Measurements from ENCODE around the gene CLN6. TPM values are rescaled to one million over a fixed set of nuclear protein-coding genes. Genes with fewer than 3 reads are reported as not detected.

CLN6 gene
- total and polyA plus RNA-seq, 9 of the 15 experiments (the other 6 are each of a cell fraction or from before 2014, with no cell fraction given): 0.71 to 53.3 (median 39.3) TPM

- in situ Hi-C loops (cut with MboI): no loop called here
- Histone ChIP-seq H3K4me2 (ENCODE audit: insufficient read depth, low read length) (no peak overlapping the region), H3K27me3 (ENCODE audit: control insufficient read depth in 2 of 2, insufficient read depth in 2 of 2, low read length in 2 of 2) (no peaks in the 10 kb centered on the region), H3K4me1 (replicated peaks in 1 of 2; ENCODE audit: control insufficient read depth in 2 of 2, insufficient read depth in 2 of 2, low read length in 2 of 2) (no peaks in the 10 kb centered on the region), H3K79me2 (ENCODE audit: control insufficient read depth, insufficient read depth, low read length) (no peaks in the 10 kb centered on the region; the same call in 2 of the 3 replicates), H2AFZ (ENCODE audit: low read depth, low read length) (no peak overlapping the region), H3K9me1 (ENCODE audit: control insufficient read depth, insufficient read depth, low read length) (no peaks in the 10 kb centered on the region), H3K27ac (ENCODE audit: extremely low read depth, low read depth, low read length) (no peak overlapping the region), H3K36me3 (ENCODE audit: control insufficient read depth, insufficient read depth, low read length) (peaks cover 57% of the 10 kb centered on the region; the same call in 2 of the 3 replicates), H4K20me1 (replicated peaks; ENCODE audit: control insufficient read depth, insufficient read depth, low read length) (no peaks in the 10 kb centered on the region), H3K9ac (ENCODE audit: insufficient read depth in 1 of 2, low read depth in 2 of 2, low read length in 2 of 2) (no peak overlapping the region), H3K4me3 (no peak overlapping the region), H3K9me3 (replicated peaks; ENCODE audit: control insufficient read depth, insufficient read depth, low read depth, low read length) (no peaks in the 10 kb centered on the region)
- DNase-seq (ENCODE audit: extremely low read depth in 1 of 4, low spot score in 3 of 4) (no peak), ATAC-seq (no peak), FAIRE-seq (no peak)
- intact Hi-C loops (cut with micrococcal nuclease): no loop called here
- WGBS (ENCODE audit: insufficient coverage, low coverage, missing lambda C conversion rate): 93% methylated on average over 2 of the region's 2 CpGs
- ChIA-PET CTCF (ENCODE audit: low intra/inter-chr PET ratio) (interaction anchor here (0.5 kb wide), 1 partner anchor 312 kb away, joined by 3 read pairs; no protein-coding TSS in a partner anchor), POLR2A (interaction anchor here (1.6 kb wide), 1 partner anchor 8 kb away, joined by 5 read pairs; no protein-coding TSS in a partner anchor)
- TF ChIP-seq SRSF9 (IDR thresholded peaks at IDR 0.05; ENCODE audit: borderline replicate concordance, low read depth, low read length) (no peak), XRCC5 (IDR thresholded peaks at IDR 0.05; ENCODE audit: low read depth, low read length) (no peak), ZNF518B (CRISPR knock-in tag; IDR thresholded peaks at IDR 0.05) (no peak), SMARCA5 (IDR thresholded peaks at IDR 0.05) (no peak), ZNF778 (CRISPR knock-in tag; IDR thresholded peaks at IDR 0.05) (no peak), ZFP36 (IDR thresholded peaks at IDR 0.05; ENCODE audit: low read depth, low read length, partially characterized antibody) (no peak), NR2C1 (IDR thresholded peaks at IDR 0.05) (no peak), NR2C1 (tag; IDR thresholded peaks at IDR 0.05) (no peak), XRCC3 (IDR thresholded peaks at IDR 0.05) (no peak), CCAR2 (IDR thresholded peaks at IDR 0.05; ENCODE audit: low read depth, low read length) (no peak), ZNF217 (CRISPR knock-in tag; IDR thresholded peaks at IDR 0.05) (no peak), MTA2 (IDR thresholded peaks at IDR 0.05; ENCODE audit: low read depth) (no peak), DEAF1 (CRISPR knock-in tag; IDR thresholded peaks at IDR 0.05) (no peak), JUND (IDR thresholded peaks at IDR 0.05; ENCODE audit: borderline replicate concordance, low read depth, low read length) (no peak), JUND (tag; IDR thresholded peaks at IDR 0.05; ENCODE audit: borderline replicate concordance, low read depth, low read length) (no peak)
- TF ChIP-seq, protein P1, sequence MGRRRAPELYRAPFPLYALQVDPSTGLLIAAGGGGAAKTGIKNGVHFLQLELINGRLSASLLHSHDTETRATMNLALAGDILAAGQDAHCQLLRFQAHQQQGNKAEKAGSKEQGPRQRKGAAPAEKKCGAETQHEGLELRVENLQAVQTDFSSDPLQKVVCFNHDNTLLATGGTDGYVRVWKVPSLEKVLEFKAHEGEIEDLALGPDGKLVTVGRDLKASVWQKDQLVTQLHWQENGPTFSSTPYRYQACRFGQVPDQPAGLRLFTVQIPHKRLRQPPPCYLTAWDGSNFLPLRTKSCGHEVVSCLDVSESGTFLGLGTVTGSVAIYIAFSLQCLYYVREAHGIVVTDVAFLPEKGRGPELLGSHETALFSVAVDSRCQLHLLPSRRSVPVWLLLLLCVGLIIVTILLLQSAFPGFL (CRISPR knock-in tag; IDR thresholded peaks at IDR 0.05): no peak
- no TSS peak for BruUV-seq (replicated peaks)
Measured at GRCh38 chr15:68175526-68175925, 54.0 kb downstream of the CLN6 start.
